ENCODE measurements around the gene EPS8L2.

Gene EPS8L2

GRCh38 chr11:742571-743201 lies 36.7 kb downstream of the EPS8L2 start:
- no peaks in the 10 kb centered on the region for H3K27me3 ChIP-seq (ENCODE audit: insufficient read depth, low read length)
- H3K79me2 ChIP-seq (ENCODE audit: control insufficient read depth, insufficient read depth, low read length, unreplicated experiment), result peaks cover 8% of the 10 kb centered on the region
- no peak overlapping the region for H3K4me3 ChIP-seq (ENCODE audit: low read depth, low read length)
- no peaks in the 10 kb centered on the region for H3K4me1 ChIP-seq (ENCODE audit: control insufficient read depth, insufficient read depth, low read length, unreplicated experiment)
- H3K36me3 ChIP-seq (ENCODE audit: insufficient read depth, low read length), result no peaks in the 10 kb centered on the region
- no peak overlapping the region for H2AFZ ChIP-seq (ENCODE audit: low read length, unreplicated experiment)
- no peak overlapping the region for H3K27ac ChIP-seq (ENCODE audit: low read depth, low read length)

GRCh38 chr11:745428-745827 lies 39.4 kb downstream of the EPS8L2 start:
- H3K27ac ChIP-seq (ENCODE audit: low read depth, low read length), result no peak overlapping the region
- no peak overlapping the region for H3K4me3 ChIP-seq (ENCODE audit: low read depth, low read length)
- no peak overlapping the region for H2AFZ ChIP-seq (ENCODE audit: low read length, unreplicated experiment)
- H3K36me3 ChIP-seq (ENCODE audit: insufficient read depth, low read length), result no peaks in the 10 kb centered on the region
- peaks cover 14% of the 10 kb centered on the region for H3K4me1 ChIP-seq (ENCODE audit: control insufficient read depth, insufficient read depth, low read length, unreplicated experiment)
- H3K79me2 ChIP-seq (ENCODE audit: control insufficient read depth, insufficient read depth, low read length, unreplicated experiment), result peaks cover 36% of the 10 kb centered on the region
- H3K27me3 ChIP-seq (ENCODE audit: insufficient read depth, low read length), result no peaks in the 10 kb centered on the region

- no peaks in the 10 kb centered on the region for H3K36me3 ChIP-seq (ENCODE audit: insufficient read depth, low read length)
- no peaks in the 10 kb centered on the region for H3K27me3 ChIP-seq (ENCODE audit: insufficient read depth, low read length)
- peak overlapping the region; percentile 98 for H2AFZ ChIP-seq (ENCODE audit: low read length, unreplicated experiment)
- H3K27ac ChIP-seq (ENCODE audit: low read depth, low read length), result no peak overlapping the region
- peak overlapping the region; percentile 96 for H3K4me3 ChIP-seq (ENCODE audit: low read depth, low read length)
- peaks cover 14% of the 10 kb centered on the region for H3K4me1 ChIP-seq (ENCODE audit: control insufficient read depth, insufficient read depth, low read length, unreplicated experiment)
- H3K79me2 ChIP-seq (ENCODE audit: control insufficient read depth, insufficient read depth, low read length, unreplicated experiment), result peaks cover 47% of the 10 kb centered on the region
Observed at GRCh38 chr11:746289-747157, 40.5 kb downstream of the EPS8L2 start.

GRCh38 chr11:747158-748006 lies 41.4 kb downstream of the EPS8L2 start, which contains the start of gene TALDO1:
TSS of gene TALDO1 (plus strand) at chr11:747464. CDS start at chr11:747482, 18 bp downstream.
- H3K4me1 ChIP-seq (ENCODE audit: control insufficient read depth, insufficient read depth, low read length, unreplicated experiment), result peaks cover 14% of the 10 kb centered on the region
- peak within 1 kb of the TSS; percentile 78 for H3K27ac ChIP-seq (ENCODE audit: low read depth, low read length)
- peak within 1 kb of the TSS; percentile 96 for H3K4me3 ChIP-seq (ENCODE audit: low read depth, low read length)
- peaks cover 54% of the 10 kb centered on the region for H3K79me2 ChIP-seq (ENCODE audit: control insufficient read depth, insufficient read depth, low read length, unreplicated experiment)
- no peaks in the 10 kb centered on the region for H3K36me3 ChIP-seq (ENCODE audit: insufficient read depth, low read length)
- H3K27me3 ChIP-seq (ENCODE audit: insufficient read depth, low read length), result no peaks in the 10 kb centered on the region
- H2AFZ ChIP-seq (ENCODE audit: low read length, unreplicated experiment), result peak within 1 kb of the TSS; percentile 98

- Histone ChIP-seq H3K27me3 (ENCODE audit: insufficient read depth, low read length) (no peaks in the 10 kb centered on the region), H3K27ac (ENCODE audit: low read depth, low read length) (peak overlapping the region; percentile 78), H3K36me3 (ENCODE audit: insufficient read depth, low read length) (no peaks in the 10 kb centered on the region), H3K79me2 (ENCODE audit: control insufficient read depth, insufficient read depth, low read length, unreplicated experiment) (peaks cover 59% of the 10 kb centered on the region), H3K4me1 (ENCODE audit: control insufficient read depth, insufficient read depth, low read length, unreplicated experiment) (peaks cover 14% of the 10 kb centered on the region), H2AFZ (ENCODE audit: low read length, unreplicated experiment) (no peak overlapping the region), H3K4me3 (ENCODE audit: low read depth, low read length) (peak overlapping the region; percentile 96)
Observed at GRCh38 chr11:748007-748359, 42.0 kb downstream of the EPS8L2 start.

GRCh38 chr11:749731-750130 lies 43.7 kb downstream of the EPS8L2 start:
- Histone ChIP-seq H3K27ac (ENCODE audit: low read depth, low read length) (no peak overlapping the region), H3K27me3 (ENCODE audit: insufficient read depth, low read length) (no peaks in the 10 kb centered on the region), H3K36me3 (ENCODE audit: insufficient read depth, low read length) (no peaks in the 10 kb centered on the region), H2AFZ (ENCODE audit: low read length, unreplicated experiment) (no peak overlapping the region), H3K4me3 (ENCODE audit: low read depth, low read length) (peak overlapping the region; percentile 96; the same call in 1 of the 2 replicates), H3K79me2 (ENCODE audit: control insufficient read depth, insufficient read depth, low read length, unreplicated experiment) (peaks cover 68% of the 10 kb centered on the region), H3K4me1 (ENCODE audit: control insufficient read depth, insufficient read depth, low read length, unreplicated experiment) (peaks cover 14% of the 10 kb centered on the region)

- no peak overlapping the region for H3K4me3 ChIP-seq (ENCODE audit: low read depth, low read length)
- H3K27ac ChIP-seq (ENCODE audit: low read depth, low read length), result no peak overlapping the region
- peaks cover 7% of the 10 kb centered on the region; the same call in 1 of the 2 replicates for H3K36me3 ChIP-seq (ENCODE audit: insufficient read depth, low read length)
- no peaks in the 10 kb centered on the region for H3K27me3 ChIP-seq (ENCODE audit: insufficient read depth, low read length)
- peaks cover 8% of the 10 kb centered on the region for H3K4me1 ChIP-seq (ENCODE audit: control insufficient read depth, insufficient read depth, low read length, unreplicated experiment)
- H2AFZ ChIP-seq (ENCODE audit: low read length, unreplicated experiment), result no peak overlapping the region
- H3K79me2 ChIP-seq (ENCODE audit: control insufficient read depth, insufficient read depth, low read length, unreplicated experiment), result peaks cover 19% of the 10 kb centered on the region
Observed at GRCh38 chr11:760236-760635, 54.2 kb downstream of the EPS8L2 start.

- Histone ChIP-seq H3K27ac (ENCODE audit: low read depth, low read length) (peak overlapping the region; percentile 76), H2AFZ (ENCODE audit: low read length, unreplicated experiment) (no peak overlapping the region), H3K79me2 (ENCODE audit: control insufficient read depth, insufficient read depth, low read length, unreplicated experiment) (peaks cover 7% of the 10 kb centered on the region), H3K36me3 (ENCODE audit: insufficient read depth, low read length) (peaks cover 2% of the 10 kb centered on the region; the same call in 1 of the 2 replicates), H3K4me1 (ENCODE audit: control insufficient read depth, insufficient read depth, low read length, unreplicated experiment) (peaks cover 13% of the 10 kb centered on the region), H3K27me3 (ENCODE audit: insufficient read depth, low read length) (no peaks in the 10 kb centered on the region), H3K4me3 (ENCODE audit: low read depth, low read length) (no peak overlapping the region)
Observed at GRCh38 chr11:761526-762108, 55.6 kb downstream of the EPS8L2 start.

- peaks cover 13% of the 10 kb centered on the region for H3K4me1 ChIP-seq (ENCODE audit: control insufficient read depth, insufficient read depth, low read length, unreplicated experiment)
- H3K79me2 ChIP-seq (ENCODE audit: control insufficient read depth, insufficient read depth, low read length, unreplicated experiment), result peaks cover 3% of the 10 kb centered on the region
- peak overlapping the region; percentile 76 for H3K27ac ChIP-seq (ENCODE audit: low read depth, low read length)
- H3K36me3 ChIP-seq (ENCODE audit: insufficient read depth, low read length), result peaks cover 2% of the 10 kb centered on the region; the same call in 1 of the 2 replicates
- no peaks in the 10 kb centered on the region for H3K27me3 ChIP-seq (ENCODE audit: insufficient read depth, low read length)
- no peak overlapping the region for H2AFZ ChIP-seq (ENCODE audit: low read length, unreplicated experiment)
- no peak overlapping the region for H3K4me3 ChIP-seq (ENCODE audit: low read depth, low read length)
Observed at GRCh38 chr11:762421-763072, 56.5 kb downstream of the EPS8L2 start.

- H3K27me3 ChIP-seq (ENCODE audit: insufficient read depth, low read length), result no peaks in the 10 kb centered on the region
- H3K36me3 ChIP-seq (ENCODE audit: insufficient read depth, low read length), result peaks cover 2% of the 10 kb centered on the region; the same call in 1 of the 2 replicates
- peak overlapping the region; percentile 76 for H3K27ac ChIP-seq (ENCODE audit: low read depth, low read length)
- H3K4me3 ChIP-seq (ENCODE audit: low read depth, low read length), result no peak overlapping the region
- H3K79me2 ChIP-seq (ENCODE audit: control insufficient read depth, insufficient read depth, low read length, unreplicated experiment), result peaks cover 2% of the 10 kb centered on the region
- no peak overlapping the region for H2AFZ ChIP-seq (ENCODE audit: low read length, unreplicated experiment)
- peaks cover 13% of the 10 kb centered on the region for H3K4me1 ChIP-seq (ENCODE audit: control insufficient read depth, insufficient read depth, low read length, unreplicated experiment)
Observed at GRCh38 chr11:763073-763463, 57.0 kb downstream of the EPS8L2 start.

Measured in ACC112 (cell line).